Endothelial cell of umbilical vein (primary cell): ENCODE data around the gene NUP205. TPM values are rescaled to one million over a fixed set of nuclear protein-coding genes. Genes with fewer than 3 reads are reported as not detected.
A peak's percentile ranks its signal among the peaks of the same experiment; 100 is the strongest.

Source experiments
- BruUV-seq: library from RNA; stranded (reverse); fragments of 400-500 nt; replicated peaks from 2 replicates; lab custom pipeline; 2021; lab: Mats Ljungman, UMichigan
- CTCF ChIA-PET: fragments of 300-600, 350-600 bp; sonication (Branson Sonifier 250); formaldehyde crosslinking; loops from one replicate; lab custom pipeline; 2021; ENCODE audit warnings: antibody characterized with exemption, inconsistent platforms; lab: Charles Lee
- POLR2A ChIA-PET: fragments of 300-600, 350-600 bp; sonication (Branson Sonifier 250); formaldehyde crosslinking; loops from one replicate; lab custom pipeline; 2021; ENCODE audit warnings: antibody characterized with exemption, inconsistent platforms; lab: Charles Lee
- DNase-seq: peaks from one replicate; pipeline ENCODE4 v3.0.0-alpha.2; 2011; ENCODE audit warnings: low read depth, low spot score
- FAIRE-seq: peaks from 2 replicates; lab custom pipeline; 2011; peaks lifted over from hg19 to GRCh38; lab: Jason Lieb, UNC
- H2AFZ ChIP-seq: 2 replicates; pipeline ENCODE4 v1.6.0; 2012; ENCODE audit warnings: low read depth, low read length, control low read depth, inconsistent platforms
- H3K27ac ChIP-seq: 2 replicates; pipeline ENCODE4 v1.5.1; 2011; ENCODE audit warnings: low read depth, mild to moderate bottlenecking, control low read depth, low read length, moderate library complexity; ENCODE audit not compliant: insufficient read depth
- H3K27me3 ChIP-seq, 2 experiments: 2 replicates each; pipeline versions ENCODE4 v1.6.0 to v1.6.1; 2011; ENCODE audit warnings: low read length in 2 of 2, mixed read lengths in 1 of 2; ENCODE audit not compliant: control insufficient read depth in 2 of 2, insufficient read depth in 2 of 2
- H3K36me3 ChIP-seq, 2 experiments: 2 replicates in 1 of 2; 3 replicates in 1 of 2; pipeline ENCODE4 v1.5.1; 2011; ENCODE audit warnings: low read length in 2 of 2, mild to moderate bottlenecking in 1 of 2, moderate library complexity in 1 of 2; ENCODE audit not compliant: control insufficient read depth in 2 of 2, insufficient read depth in 2 of 2; ENCODE audit errors: extremely low read depth in 1 of 2
- H3K4me1 ChIP-seq: 3 replicates; pipeline ENCODE4 v1.5.1; 2011; ENCODE audit warnings: mild to moderate bottlenecking, low read length; ENCODE audit not compliant: control insufficient read depth, insufficient read depth; ENCODE audit errors: extremely low read depth
- H3K4me2 ChIP-seq: 2 replicates; pipeline ENCODE4 v1.6.1; 2011; ENCODE audit warnings: low read length, control low read depth, mixed read lengths; ENCODE audit not compliant: insufficient read depth
- H3K4me3 ChIP-seq, 3 experiments: fragments of 200-600 bp in 1 of 3; sonication (generic), shearing (Covaris generic) in 1 of 3; replicated peaks in 1 of 3; 2 replicates each; pipeline ENCODE4 v1.5.1; 2011 to 2016; ENCODE audit warnings: control low read depth in 3 of 3, low read length in 3 of 3, mild to moderate bottlenecking in 2 of 3, inconsistent platforms in 1 of 3, low read depth in 1 of 3, moderate library complexity in 1 of 3; ENCODE audit not compliant: insufficient read depth in 1 of 3
- H3K79me2 ChIP-seq: 2 replicates; pipeline ENCODE4 v1.6.0; 2012; ENCODE audit warnings: low read length, inconsistent platforms; ENCODE audit not compliant: control insufficient read depth, insufficient read depth
- H3K9ac ChIP-seq: replicated peaks from 2 replicates; pipeline ENCODE3; 2011; ENCODE audit warnings: low read length, control low read depth; ENCODE audit not compliant: insufficient read depth; ENCODE audit errors: extremely low read depth
- H3K9me1 ChIP-seq: replicated peaks from 3 replicates; pipeline ENCODE4 v1.6.0; 2011; ENCODE audit warnings: mild to moderate bottlenecking, low read length; ENCODE audit not compliant: control insufficient read depth, insufficient read depth; ENCODE audit errors: extremely low read depth
- H3K9me3 ChIP-seq: replicated peaks from 2 replicates; pipeline ENCODE4 v1.5.1; 2012; ENCODE audit warnings: low read length, inconsistent platforms; ENCODE audit not compliant: control insufficient read depth, insufficient read depth
- H4K20me1 ChIP-seq: replicated peaks from 2 replicates; pipeline ENCODE3; 2011; ENCODE audit warnings: mild to moderate bottlenecking, low read length; ENCODE audit not compliant: control insufficient read depth, insufficient read depth; ENCODE audit errors: extremely low read depth
- CTCF ChIP-seq, 2 donors: IDR thresholded peaks; 1 replicate in 1 of 2; 2 replicates in 1 of 2; pipeline ENCODE4 v1.5.1; 2011; ENCODE audit warnings: low read length in 2 of 2, mild to moderate bottlenecking in 2 of 2, moderate library complexity in 2 of 2, control low read depth in 1 of 2, inconsistent platforms in 1 of 2, low read depth in 1 of 2; ENCODE audit not compliant: insufficient read depth in 1 of 2; ENCODE audit errors: extremely low read depth in 1 of 2
- EZH2 ChIP-seq: IDR thresholded peaks from 2 replicates; pipeline ENCODE4 v1.6.1; 2012; ENCODE audit warnings: borderline replicate concordance, low read depth, mild to moderate bottlenecking, moderate library complexity, low read length, inconsistent platforms; ENCODE audit not compliant: severe bottlenecking
- FOS ChIP-seq: IDR thresholded peaks from 2 replicates; pipeline ENCODE4 v1.6.1; 2011; ENCODE audit warnings: mild to moderate bottlenecking, low read length, moderate library complexity, borderline replicate concordance; ENCODE audit not compliant: insufficient read depth
- GATA2 ChIP-seq: IDR thresholded peaks from 2 replicates; pipeline ENCODE4 v1.7.0; 2011; ENCODE audit warnings: low read depth, mild to moderate bottlenecking, moderate library complexity, mixed read lengths, low read length; ENCODE audit not compliant: insufficient read length, insufficient read depth
- JUN ChIP-seq: IDR thresholded peaks from 2 replicates; pipeline ENCODE4 v1.6.1; 2011; ENCODE audit warnings: borderline replicate concordance, low read depth; ENCODE audit not compliant: insufficient read length, insufficient read depth
- MAX ChIP-seq: IDR thresholded peaks from 2 replicates; pipeline ENCODE4 v1.6.1; 2011; ENCODE audit not compliant: insufficient read depth, insufficient read length
- MYC ChIP-seq: IDR thresholded peaks from one replicate; pipeline ENCODE4 v1.6.1; 2011; ENCODE audit warnings: mild to moderate bottlenecking, low read depth, low read length
- POLR2A ChIP-seq: IDR thresholded peaks from 2 replicates; pipeline ENCODE4 v1.6.1; 2012; ENCODE audit warnings: low read depth, mild to moderate bottlenecking, control low read depth, low read length
- POLR2AphosphoS5 ChIP-seq: IDR thresholded peaks from 2 replicates; pipeline ENCODE4 v1.6.1; 2012; ENCODE audit warnings: low read depth, mild to moderate bottlenecking, control low read depth, low read length, moderate library complexity; ENCODE audit not compliant: insufficient read depth
- dilution Hi-C: fragments of 300-500 bp; cut with MboI; formaldehyde crosslinking; loops from one replicate; pipeline ENCODE4 v1.15.0; 2019; ENCODE audit warnings: low sequenced_read_pairs; ENCODE audit not compliant: extremely low pct_ligation_motif_present
- intact Hi-C: fragments of 100-400 bp; cut with micrococcal nuclease; formaldehyde crosslinking; loops from one replicate; pipeline ENCODE4 v1.10.0; 2022
- polyA plus RNA-seq, 4 experiments: library from polyadenylated mRNA; depleted of rRNA in 3 of 4; stranded (reverse) in 3 of 4; unstranded in 1 of 4; fragments of >200 nt; gene quantifications; 2 replicates each; pipeline versions ENCODE4 v1.2.1 to v1.2.3, GENCODE V29; 2011 to 2012; ENCODE audit warnings: missing spikeins in 1 of 4
- total RNA-seq: library from RNA; stranded (reverse); gene quantifications from 2 replicates; pipeline ENCODE4 v1.2.3, GENCODE V29; 2021

NUP205 gene
- total and polyA plus RNA-seq, 2 donors (not counting 3 experiments of a cell fraction or from before 2014, with no cell fraction given) = 48.8 to 81.3 TPM

GRCh38 chr7:135558337-135558767 lies 635 bp downstream of the NUP205 start:
- Histone ChIP-seq H3K36me3 (no peaks in the 10 kb centered on the region), H3K4me1 (peaks cover 10% of the 10 kb centered on the region), H3K9me1 (no peaks in the 10 kb centered on the region), H3K27me3 (no peaks in the 10 kb centered on the region), H3K9me3 (no peaks in the 10 kb centered on the region), H4K20me1 (no peaks in the 10 kb centered on the region), H3K4me3 (peak overlapping the region; percentile 60 to 73 (median 71)), H2AFZ (peak overlapping the region; percentile 58), H3K79me2 (peaks cover 51% of the 10 kb centered on the region), H3K27ac (peak overlapping the region; percentile 88), H3K4me2 (peak overlapping the region; percentile 96), H3K9ac (peak overlapping the region; percentile 86)
- DNase-seq = peak; percentile 77
- no TSS peak for BruUV-seq
- intact Hi-C loops = loop anchor here (1.0 kb wide), 2 partner anchors 144 to 277 kb away; no protein-coding TSS in a partner anchor
- POLR2A ChIA-PET = no interaction called here
- CTCF ChIA-PET = interaction anchor here (1.0 to 2.1 kb wide), 3 partner anchors 58 to 277 kb away, joined by 3 to 5 read pairs (median 3); no protein-coding TSS in a partner anchor
- dilution Hi-C loops = no loop called here
- FAIRE-seq = peak; percentile 70
- TF ChIP-seq POLR2A = no peak
- TF ChIP-seq CTCF (IDR thresholded peaks at IDR 0.05; ENCODE audit: extremely low read depth in 1 of 2, insufficient read depth in 1 of 2, low read depth in 1 of 2, low read length in 2 of 2) = peak; percentile 32 to 50

GRCh38 chr7:135558881-135559280 lies 1.2 kb downstream of the NUP205 start:
- ChIA-PET CTCF (interaction anchor here (1.0 to 2.1 kb wide), 3 partner anchors 58 to 278 kb away, joined by 3 to 5 read pairs (median 3); no protein-coding TSS in a partner anchor), POLR2A (no interaction called here)
- dilution Hi-C loops (no loop called here), intact Hi-C loops (loop anchor here (1.0 kb wide), 2 partner anchors 145 to 278 kb away; no protein-coding TSS in a partner anchor)
- Histone ChIP-seq H3K4me1 (peaks cover 10% of the 10 kb centered on the region), H3K79me2 (peaks cover 56% of the 10 kb centered on the region), H3K4me3 (peak overlapping the region; percentile 60 to 73 (median 71)), H4K20me1 (no peaks in the 10 kb centered on the region), H3K9ac (peak overlapping the region; percentile 86), H2AFZ (no peak overlapping the region), H3K4me2 (peak overlapping the region; percentile 96), H3K27me3 (no peaks in the 10 kb centered on the region), H3K27ac (peak overlapping the region; percentile 88), H3K9me3 (no peaks in the 10 kb centered on the region), H3K9me1 (no peaks in the 10 kb centered on the region), H3K36me3 (no peaks in the 10 kb centered on the region)
- BruUV-seq = no TSS peak
- DNase-seq (no peak), FAIRE-seq (no peak)
- no peak for TF ChIP-seq POLR2AphosphoS5
- no peak for TF ChIP-seq EZH2
- no peak for TF ChIP-seq MYC
- TF ChIP-seq POLR2A = no peak
- no peak for TF ChIP-seq CTCF (IDR thresholded peaks at IDR 0.05; ENCODE audit: extremely low read depth in 1 of 2, insufficient read depth in 1 of 2, low read depth in 1 of 2, low read length in 2 of 2)
- TF ChIP-seq JUN = no peak
- no peak for TF ChIP-seq MAX
- no peak for TF ChIP-seq GATA2
- no peak for TF ChIP-seq FOS
